ENCODE data around the gene PNPLA2.

The PNPLA2 gene

GRCh38 chr11:828506-829175 is 9.9 kb downstream of the PNPLA2 start:
- in situ Hi-C loops (cut with HindIII; ENCODE audit: low sequenced_read_pairs): no loop called here

GRCh38 chr11:829176-829846 is 10.6 kb downstream of the PNPLA2 start:
- in situ Hi-C loops (cut with HindIII; ENCODE audit: low sequenced_read_pairs): no loop called here

- in situ Hi-C loops (cut with HindIII; ENCODE audit: low sequenced_read_pairs): no loop called here
Observed at GRCh38 chr11:829847-830294, 11.2 kb downstream of the PNPLA2 start.

GRCh38 chr11:830295-831117 is 11.8 kb downstream of the PNPLA2 start:
- in situ Hi-C loops (cut with HindIII; ENCODE audit: low sequenced_read_pairs): no loop called here

GRCh38 chr11:831118-831864 is 12.6 kb downstream of the PNPLA2 start:
- in situ Hi-C loops (cut with HindIII; ENCODE audit: low sequenced_read_pairs): no loop called here

- in situ Hi-C loops (cut with HindIII; ENCODE audit: low sequenced_read_pairs): no loop called here
Observed at GRCh38 chr11:831961-832528, 13.3 kb downstream of the PNPLA2 start.

- in situ Hi-C loops (cut with HindIII; ENCODE audit: low sequenced_read_pairs): no loop called here
Observed at GRCh38 chr11:832529-833113, 13.9 kb downstream of the PNPLA2 start, which contains the start of gene CD151. Gene CD151 (plus strand): TSS chr11:832952. CDS start chr11:836070, 3,118 bp downstream.

- in situ Hi-C loops (cut with HindIII; ENCODE audit: low sequenced_read_pairs): no loop called here
Observed at GRCh38 chr11:833114-833791, 14.5 kb downstream of the PNPLA2 start.

- in situ Hi-C loops (cut with HindIII; ENCODE audit: low sequenced_read_pairs): no loop called here
Observed at GRCh38 chr11:833849-834311, 15.2 kb downstream of the PNPLA2 start.

- in situ Hi-C loops (cut with HindIII; ENCODE audit: low sequenced_read_pairs): no loop called here
Observed at GRCh38 chr11:834371-835316, 15.9 kb downstream of the PNPLA2 start.

GRCh38 chr11:836274-836673 is 17.6 kb downstream of the PNPLA2 start:
- in situ Hi-C loops (cut with HindIII; ENCODE audit: low sequenced_read_pairs): no loop called here

- in situ Hi-C loops (cut with HindIII; ENCODE audit: low sequenced_read_pairs): no loop called here
Observed at GRCh38 chr11:836700-837099, 18.0 kb downstream of the PNPLA2 start.

- in situ Hi-C loops (cut with HindIII; ENCODE audit: low sequenced_read_pairs): no loop called here
Observed at GRCh38 chr11:837189-837989, 18.7 kb downstream of the PNPLA2 start.

GRCh38 chr11:837990-838307 is 19.2 kb downstream of the PNPLA2 start:
- in situ Hi-C loops (cut with HindIII; ENCODE audit: low sequenced_read_pairs): no loop called here

GRCh38 chr11:838441-839279 is 19.9 kb downstream of the PNPLA2 start:
- in situ Hi-C loops (cut with HindIII; ENCODE audit: low sequenced_read_pairs): no loop called here

- in situ Hi-C loops (cut with HindIII; ENCODE audit: low sequenced_read_pairs): no loop called here
Observed at GRCh38 chr11:839280-839623, 20.5 kb downstream of the PNPLA2 start.
